ENCODE measurements around the gene LY6G5B.

DNA sequence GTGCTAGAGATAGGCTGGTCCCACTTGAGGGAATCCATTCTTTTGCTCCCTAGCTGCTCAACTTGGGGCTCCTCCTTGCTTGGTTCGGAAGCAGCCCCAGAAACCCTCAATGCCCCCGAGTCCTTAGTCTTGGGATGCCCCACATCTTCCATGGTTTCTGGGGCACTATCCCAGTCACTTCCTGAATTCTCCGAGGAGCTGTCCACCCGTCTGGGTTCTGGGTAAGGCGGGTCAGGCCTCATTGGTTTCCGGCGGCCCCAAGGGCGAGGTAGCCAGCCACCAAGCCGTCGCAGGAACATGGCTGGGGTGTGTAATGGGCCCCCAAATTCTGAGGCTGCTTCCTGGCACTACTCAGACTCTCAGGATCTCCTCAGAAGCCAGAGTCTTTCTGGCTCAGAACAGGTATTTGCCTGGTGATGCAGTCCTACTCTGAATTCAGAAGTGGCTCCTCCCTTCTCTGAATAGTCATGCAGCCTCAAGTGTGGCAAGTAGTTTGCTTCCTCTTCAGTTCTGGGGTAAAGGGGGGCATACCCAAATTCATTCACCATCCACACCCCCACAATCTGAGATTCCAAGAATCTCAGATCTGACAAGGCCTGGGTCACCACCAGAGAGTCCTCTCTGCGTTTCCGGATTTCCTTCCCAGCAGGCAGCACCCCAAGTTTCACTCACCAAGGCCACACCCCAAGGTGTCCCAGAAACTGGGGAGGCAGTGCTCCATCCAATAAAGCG lies 10.0 kb upstream of the LY6G5B start:
- TF ChIP-seq EZH2 (IDR thresholded peaks at IDR 0.05; ENCODE audit: insufficient read depth, poor library complexity, severe bottlenecking) (no peak), EZH2phosphoT487 (IDR thresholded peaks at IDR 0.05; ENCODE audit: insufficient read depth, low read depth) (no peak)
